ENCODE results near the gene COPE.

COPE gene

DNA sequence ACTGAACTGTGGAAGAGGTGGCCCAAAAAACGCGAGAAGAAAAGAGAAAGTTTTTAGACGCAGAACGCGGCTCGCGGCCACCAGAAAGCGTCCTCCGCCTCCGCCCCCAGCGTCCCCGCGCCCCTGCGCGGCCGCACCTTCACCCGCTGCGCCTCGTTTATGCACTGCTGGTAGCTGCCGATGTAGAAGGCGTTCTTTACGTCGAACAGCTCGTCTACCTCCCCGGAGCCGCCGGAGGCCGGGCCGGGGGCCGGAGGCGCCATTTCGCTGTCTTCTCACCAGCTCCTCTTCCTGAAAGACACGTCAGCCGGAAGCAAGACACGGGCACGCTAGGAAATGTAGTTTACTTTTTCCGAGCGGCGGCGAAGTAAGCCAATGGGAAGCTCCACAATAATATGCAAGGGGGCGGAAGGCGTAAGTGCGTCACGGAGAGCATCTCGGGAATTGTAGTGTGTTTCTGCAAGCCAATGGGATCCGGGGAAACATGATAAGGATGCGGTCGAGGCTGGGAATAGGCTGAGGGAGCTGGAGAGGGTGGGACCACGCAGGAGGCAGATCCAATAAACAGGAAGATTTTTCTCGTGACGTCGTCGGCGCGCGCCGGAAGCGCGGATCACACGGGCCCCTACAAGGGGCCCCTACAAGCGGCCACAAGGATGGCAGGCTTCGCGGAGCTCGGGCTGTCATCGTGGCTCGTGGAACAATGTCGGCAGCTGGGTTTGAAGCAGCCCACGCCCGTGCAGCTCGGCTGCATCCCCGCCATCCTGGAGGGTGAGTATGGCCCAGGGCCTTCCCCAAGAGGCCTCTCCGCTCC, at the start of gene COPE, which contains the start of gene DDX49:
Gene COPE, minus strand, starts transcription at position 302 of the 814 bp plus-strand sequence. Its CDS starts 39 bp downstream, at position 263.
Gene DDX49, plus strand, starts transcription at position 630 of the 814 bp plus-strand sequence. Its CDS starts 27 bp downstream, at position 657.
- TF ChIP-seq, protein P1, sequence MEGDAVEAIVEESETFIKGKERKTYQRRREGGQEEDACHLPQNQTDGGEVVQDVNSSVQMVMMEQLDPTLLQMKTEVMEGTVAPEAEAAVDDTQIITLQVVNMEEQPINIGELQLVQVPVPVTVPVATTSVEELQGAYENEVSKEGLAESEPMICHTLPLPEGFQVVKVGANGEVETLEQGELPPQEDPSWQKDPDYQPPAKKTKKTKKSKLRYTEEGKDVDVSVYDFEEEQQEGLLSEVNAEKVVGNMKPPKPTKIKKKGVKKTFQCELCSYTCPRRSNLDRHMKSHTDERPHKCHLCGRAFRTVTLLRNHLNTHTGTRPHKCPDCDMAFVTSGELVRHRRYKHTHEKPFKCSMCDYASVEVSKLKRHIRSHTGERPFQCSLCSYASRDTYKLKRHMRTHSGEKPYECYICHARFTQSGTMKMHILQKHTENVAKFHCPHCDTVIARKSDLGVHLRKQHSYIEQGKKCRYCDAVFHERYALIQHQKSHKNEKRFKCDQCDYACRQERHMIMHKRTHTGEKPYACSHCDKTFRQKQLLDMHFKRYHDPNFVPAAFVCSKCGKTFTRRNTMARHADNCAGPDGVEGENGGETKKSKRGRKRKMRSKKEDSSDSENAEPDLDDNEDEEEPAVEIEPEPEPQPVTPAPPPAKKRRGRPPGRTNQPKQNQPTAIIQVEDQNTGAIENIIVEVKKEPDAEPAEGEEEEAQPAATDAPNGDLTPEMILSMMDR (IDR thresholded peaks at IDR 0.05; ENCODE audit: extremely low read depth, missing control alignments), result no peak
- DNase-seq (ENCODE audit: low spot score), result peak; percentile 99

DNA sequence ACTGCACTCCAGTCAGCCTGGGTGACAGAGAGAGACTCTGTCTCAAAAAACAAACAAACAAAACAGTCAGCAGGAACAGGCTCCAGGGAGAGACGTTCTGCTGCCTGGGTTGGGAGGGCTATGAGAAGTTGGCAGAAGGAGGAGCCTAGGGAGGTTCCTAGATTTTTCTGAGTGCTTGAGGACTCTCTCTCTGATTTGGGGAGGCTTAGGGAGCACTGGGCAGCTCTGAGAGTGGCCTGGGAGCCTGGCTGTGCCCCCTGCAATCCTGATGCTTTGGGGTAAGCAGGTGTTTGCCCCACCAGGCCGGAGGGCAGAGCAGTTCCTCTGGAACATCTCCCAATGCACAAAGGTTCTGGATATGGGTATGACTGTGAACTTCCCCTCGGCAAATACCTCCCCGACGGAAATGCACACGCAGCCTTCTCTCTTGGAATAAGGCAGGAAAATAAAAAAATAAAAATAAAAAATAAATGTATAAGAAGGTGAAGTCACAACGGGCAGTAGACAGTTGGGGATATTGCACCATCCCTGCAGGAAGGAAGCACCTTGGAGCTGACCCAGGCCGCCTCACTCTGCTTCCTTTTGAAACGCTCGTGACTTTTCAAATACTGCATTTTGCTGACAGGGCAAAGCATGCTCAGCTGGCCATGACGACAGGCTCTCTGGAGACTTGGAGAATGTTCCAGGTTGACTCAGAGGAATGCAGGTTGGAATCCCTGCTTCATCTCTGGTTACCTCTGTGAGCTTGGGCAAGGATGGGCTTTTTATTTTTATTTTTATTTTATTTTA, 48.4 kb upstream of the COPE start:
- no peak for DNase-seq (ENCODE audit: low spot score)
- TF ChIP-seq, protein P1 (IDR thresholded peaks at IDR 0.05; ENCODE audit: extremely low read depth, missing control alignments), result no peak

DNA sequence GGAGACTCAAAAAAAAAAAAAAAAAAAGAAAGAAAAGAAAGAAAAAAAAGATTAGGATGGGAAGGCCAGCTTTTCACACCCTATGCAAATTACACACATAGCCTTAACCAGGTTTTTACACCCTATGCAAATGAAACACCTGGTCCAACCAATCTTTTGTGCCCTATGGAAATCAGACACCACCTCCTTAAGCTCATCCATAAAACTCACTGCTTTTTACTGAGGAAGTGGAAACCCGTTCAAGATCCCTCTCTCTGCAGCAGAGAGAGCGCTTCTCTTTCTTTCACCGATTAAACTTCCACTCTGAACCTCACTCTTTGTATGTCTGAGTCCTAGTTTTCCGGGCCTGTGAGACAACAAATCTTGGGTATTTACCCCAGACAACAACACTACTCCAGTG, 47.1 kb upstream of the COPE start:
- TF ChIP-seq, protein P1 (IDR thresholded peaks at IDR 0.05; ENCODE audit: extremely low read depth, missing control alignments), result no peak
- DNase-seq (ENCODE audit: low spot score), result no peak

- DNase-seq (ENCODE audit: low spot score), result no peak
- TF ChIP-seq, protein P1 (IDR thresholded peaks at IDR 0.05; ENCODE audit: extremely low read depth, missing control alignments), result no peak
Measured at GRCh38 chr19:18964121-18964520, 44.9 kb upstream of the COPE start.

- TF ChIP-seq, protein P1 (IDR thresholded peaks at IDR 0.05; ENCODE audit: extremely low read depth, missing control alignments), result no peak
- no peak for DNase-seq (ENCODE audit: low spot score)
Measured at GRCh38 chr19:18961767-18962620, 42.8 kb upstream of the COPE start.

DNA sequence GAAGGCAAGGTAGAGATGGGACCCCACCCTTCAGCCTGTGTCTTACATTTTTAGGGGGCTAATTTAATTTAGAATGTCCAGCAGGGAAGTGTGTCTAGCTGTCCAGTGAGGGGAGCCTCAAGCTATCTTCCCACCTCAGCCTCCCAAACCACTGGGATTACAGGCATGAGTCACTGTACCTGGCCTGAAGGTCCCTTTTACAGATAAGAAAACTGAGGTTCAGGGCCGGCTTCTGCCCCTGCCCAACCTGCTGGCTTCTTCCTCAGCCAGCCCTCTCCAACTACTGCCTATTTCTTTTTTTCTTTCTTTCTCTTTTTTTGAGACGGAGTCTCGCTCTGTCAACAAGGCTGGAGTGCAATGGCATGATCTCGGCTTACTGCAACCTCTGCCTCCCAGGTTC, 41.2 kb upstream of the COPE start:
- TF ChIP-seq, protein P1 (IDR thresholded peaks at IDR 0.05; ENCODE audit: extremely low read depth, missing control alignments), result no peak
- DNase-seq (ENCODE audit: low spot score), result no peak

Measured in GM20000 (cell line).